Endothelial cell of umbilical vein (primary cell): ENCODE data around the gene EPB41L4B.

Source experiments
- CTCF ChIP-seq, 2 donors: IDR thresholded peaks; 1 replicate in 1 of 2; 2 replicates in 1 of 2; pipeline ENCODE4 v1.5.1; 2011; ENCODE audit warnings: low read length in 2 of 2, mild to moderate bottlenecking in 2 of 2, moderate library complexity in 2 of 2, control low read depth in 1 of 2, inconsistent platforms in 1 of 2, low read depth in 1 of 2; ENCODE audit not compliant: insufficient read depth in 1 of 2; ENCODE audit errors: extremely low read depth in 1 of 2
- EZH2 ChIP-seq: IDR thresholded peaks from 2 replicates; pipeline ENCODE4 v1.6.1; 2012; ENCODE audit warnings: borderline replicate concordance, low read depth, mild to moderate bottlenecking, moderate library complexity, low read length, inconsistent platforms; ENCODE audit not compliant: severe bottlenecking
- FOS ChIP-seq: IDR thresholded peaks from 2 replicates; pipeline ENCODE4 v1.6.1; 2011; ENCODE audit warnings: mild to moderate bottlenecking, low read length, moderate library complexity, borderline replicate concordance; ENCODE audit not compliant: insufficient read depth
- GATA2 ChIP-seq: IDR thresholded peaks from 2 replicates; pipeline ENCODE4 v1.7.0; 2011; ENCODE audit warnings: low read depth, mild to moderate bottlenecking, moderate library complexity, mixed read lengths, low read length; ENCODE audit not compliant: insufficient read length, insufficient read depth
- JUN ChIP-seq: IDR thresholded peaks from 2 replicates; pipeline ENCODE4 v1.6.1; 2011; ENCODE audit warnings: borderline replicate concordance, low read depth; ENCODE audit not compliant: insufficient read length, insufficient read depth
- MAX ChIP-seq: IDR thresholded peaks from 2 replicates; pipeline ENCODE4 v1.6.1; 2011; ENCODE audit not compliant: insufficient read depth, insufficient read length
- MYC ChIP-seq: IDR thresholded peaks from one replicate; pipeline ENCODE4 v1.6.1; 2011; ENCODE audit warnings: mild to moderate bottlenecking, low read depth, low read length
- POLR2A ChIP-seq: IDR thresholded peaks from 2 replicates; pipeline ENCODE4 v1.6.1; 2012; ENCODE audit warnings: low read depth, mild to moderate bottlenecking, control low read depth, low read length
- POLR2AphosphoS5 ChIP-seq: IDR thresholded peaks from 2 replicates; pipeline ENCODE4 v1.6.1; 2012; ENCODE audit warnings: low read depth, mild to moderate bottlenecking, control low read depth, low read length, moderate library complexity; ENCODE audit not compliant: insufficient read depth

GRCh38 chr9:109335929-109336328, 15.1 kb upstream of the EPB41L4B start:
- TF ChIP-seq CTCF (IDR thresholded peaks at IDR 0.05; ENCODE audit: extremely low read depth in 1 of 2, insufficient read depth in 1 of 2, low read depth in 1 of 2, low read length in 2 of 2), result no peak
- TF ChIP-seq FOS, result no peak
- TF ChIP-seq MYC, result no peak
- TF ChIP-seq EZH2, result no peak
- no peak for TF ChIP-seq POLR2AphosphoS5
- no peak for TF ChIP-seq POLR2A
- no peak for TF ChIP-seq MAX
- TF ChIP-seq GATA2, result no peak
- TF ChIP-seq JUN, result no peak
